GM20431 (cell line): ENCODE measurements around the gene CEACAM4.
"Not testable (repeated sequence)": the region's sequence is repeated elsewhere in the genome, so short reads cannot be mapped to it uniquely, and the experiment has no call there.

Source experiments
- in situ Hi-C: fragments of 300-500 bp; cut with MseI, MboI; formaldehyde crosslinking; loops from one replicate; pipeline ENCODE4 v1.15.0; 2020; ENCODE audit warnings: low sequenced_read_pairs; ENCODE audit not compliant: unreplicated experiment

CEACAM4 gene

DNA sequence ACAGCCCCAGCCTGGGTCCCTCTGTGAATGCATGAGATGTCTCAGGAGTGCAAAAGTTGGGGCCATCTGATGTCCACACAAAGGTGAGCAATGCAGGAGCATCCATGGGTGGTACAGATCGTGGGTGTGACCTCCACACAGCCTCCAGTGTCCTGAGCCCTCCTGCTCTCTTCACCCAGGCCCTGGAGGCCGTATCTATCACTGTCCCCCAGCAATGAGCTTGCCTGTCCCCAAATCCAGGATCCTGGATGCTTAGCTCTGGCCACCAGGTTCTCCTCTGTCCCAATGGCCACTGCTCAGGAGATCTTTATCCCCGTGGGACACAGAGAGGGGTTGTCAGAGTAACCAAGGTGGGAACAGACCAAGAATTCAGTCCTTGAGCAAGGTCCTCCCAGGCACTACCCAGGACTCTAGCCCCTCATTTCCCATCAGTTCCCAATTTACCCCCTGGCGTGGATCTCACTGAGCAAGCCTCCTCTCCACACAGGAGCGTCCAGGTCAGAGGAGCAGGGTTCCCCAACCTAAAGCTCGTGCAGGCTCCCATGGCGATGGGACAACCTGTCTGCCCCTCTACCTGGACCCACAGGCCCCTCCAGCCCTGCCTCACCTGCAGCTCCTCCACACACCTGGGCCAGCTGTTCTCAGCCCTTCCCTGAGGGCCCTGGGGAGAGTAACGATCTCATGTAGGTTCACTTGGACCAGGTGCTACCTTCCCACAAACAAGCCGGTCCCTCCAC is 39.6 kb downstream of the CEACAM4 start:
- in situ Hi-C loops: no loop called here

DNA sequence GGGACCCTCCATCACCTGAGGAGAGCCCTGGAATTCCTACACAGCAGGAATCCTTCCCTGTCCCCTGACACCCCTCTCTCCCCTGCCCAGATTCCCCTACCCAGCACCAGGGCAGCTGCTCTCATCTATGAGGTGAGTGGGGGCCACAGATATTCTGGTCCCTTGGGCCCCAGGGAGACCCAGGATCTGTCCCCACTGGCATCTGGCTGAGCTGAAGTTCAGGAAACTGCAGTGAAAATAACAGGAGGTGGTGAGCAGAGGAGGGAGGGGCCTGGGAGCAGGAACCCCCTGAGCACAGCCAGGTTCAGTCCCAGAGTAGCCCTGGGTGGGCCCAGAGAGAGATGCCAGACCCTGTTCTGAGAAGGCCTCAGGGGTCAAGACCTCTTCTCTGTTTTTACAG is 40.8 kb downstream of the CEACAM4 start:
- in situ Hi-C loops: no loop called here

DNA sequence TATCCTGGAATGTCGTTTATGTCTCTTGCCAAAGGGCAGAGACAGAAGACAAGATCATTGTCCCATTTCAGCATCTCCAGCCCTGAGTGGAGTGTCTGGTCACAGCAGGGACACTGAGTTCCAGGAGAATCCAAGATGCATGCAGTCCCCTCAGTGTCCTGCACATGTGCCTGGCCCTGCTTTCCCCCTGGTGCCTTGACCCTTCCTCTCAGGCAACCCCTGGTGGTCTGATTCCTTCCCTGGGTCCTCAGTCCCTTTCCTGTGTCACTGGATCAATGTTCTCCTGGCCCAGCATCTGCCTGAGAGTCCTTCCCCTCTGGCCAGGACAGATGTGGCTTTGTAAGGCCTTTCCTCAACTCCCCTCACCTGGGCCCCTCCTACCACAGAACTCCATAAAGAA is 41.9 kb downstream of the CEACAM4 start:
- in situ Hi-C loops: no loop called here

DNA sequence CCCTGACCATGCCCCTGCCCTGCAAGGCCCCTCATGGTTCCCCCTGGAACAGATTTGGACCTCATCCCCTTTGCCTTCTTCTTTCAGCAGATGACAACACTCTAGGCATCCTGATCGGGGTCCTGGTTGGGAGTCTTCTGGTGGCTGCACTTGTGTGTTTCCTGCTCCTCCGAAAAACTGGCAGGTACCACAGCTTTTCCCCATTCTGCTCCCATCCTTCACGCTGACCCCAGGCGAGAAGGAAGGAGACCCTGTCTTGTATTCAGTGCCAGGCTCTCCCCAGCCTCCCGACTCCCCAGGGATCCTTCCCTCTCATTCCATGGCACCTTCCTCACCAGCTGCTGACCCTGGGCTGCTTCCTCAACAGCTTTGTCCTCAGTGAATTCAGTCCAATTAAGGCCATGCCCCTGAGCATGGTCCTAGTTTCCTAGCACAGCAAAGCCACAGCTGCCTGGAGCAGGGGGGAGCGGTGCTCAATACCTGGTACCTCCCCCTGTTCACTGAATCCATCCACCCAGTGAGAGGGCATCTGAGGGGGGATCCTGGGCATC is 42.5 kb downstream of the CEACAM4 start:
- in situ Hi-C loops: no loop called here

DNA sequence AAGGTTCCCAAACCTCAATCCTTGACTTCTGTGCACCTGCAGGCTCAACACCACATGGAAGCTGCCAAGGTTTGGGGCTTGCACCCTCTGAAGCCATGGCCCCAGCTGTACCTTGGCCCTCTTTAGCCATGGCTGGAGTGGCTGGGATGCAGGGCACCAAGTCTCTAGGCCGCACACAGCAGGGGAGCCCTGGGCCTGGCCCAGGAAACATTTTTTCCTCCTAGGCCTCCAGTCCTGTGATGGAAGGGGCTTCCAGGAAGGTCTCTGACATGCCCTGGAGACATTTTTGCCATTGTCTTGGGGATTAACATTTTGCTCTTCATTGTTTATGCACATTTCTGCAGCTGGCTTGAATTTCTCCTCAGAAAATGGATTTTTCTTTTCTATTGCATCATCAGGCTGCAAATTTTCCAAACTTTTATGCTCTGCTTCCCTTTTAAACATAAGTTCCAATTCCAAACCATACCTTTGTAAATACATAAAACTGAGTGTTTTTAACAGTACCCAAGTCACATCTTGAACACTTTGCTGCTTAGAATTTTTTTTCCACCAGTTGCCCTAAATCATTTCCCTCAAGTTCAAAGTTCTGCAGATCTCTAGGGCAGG is 44.2 kb downstream of the CEACAM4 start:
- in situ Hi-C loops: not testable (repeated sequence)

DNA sequence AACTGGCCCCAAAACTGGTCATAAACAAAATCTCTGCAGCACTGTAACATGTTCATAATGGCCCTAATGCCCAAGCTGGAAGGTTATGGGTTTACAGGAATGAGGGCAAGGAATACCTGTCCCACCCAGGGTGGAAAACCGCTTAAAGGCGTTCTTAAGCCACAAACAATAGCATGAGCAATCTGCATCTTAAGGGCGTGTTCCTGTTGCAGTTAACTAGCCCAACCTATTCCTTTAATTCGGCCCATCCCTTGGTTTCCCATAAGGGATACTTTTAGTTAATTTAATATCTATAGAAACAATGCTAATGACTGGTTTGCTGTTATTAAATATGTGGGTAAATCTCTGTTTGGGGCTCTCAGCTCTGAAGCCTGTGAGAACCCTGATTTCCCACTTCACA is 45.8 kb downstream of the CEACAM4 start:
- in situ Hi-C loops: not testable (repeated sequence)

DNA sequence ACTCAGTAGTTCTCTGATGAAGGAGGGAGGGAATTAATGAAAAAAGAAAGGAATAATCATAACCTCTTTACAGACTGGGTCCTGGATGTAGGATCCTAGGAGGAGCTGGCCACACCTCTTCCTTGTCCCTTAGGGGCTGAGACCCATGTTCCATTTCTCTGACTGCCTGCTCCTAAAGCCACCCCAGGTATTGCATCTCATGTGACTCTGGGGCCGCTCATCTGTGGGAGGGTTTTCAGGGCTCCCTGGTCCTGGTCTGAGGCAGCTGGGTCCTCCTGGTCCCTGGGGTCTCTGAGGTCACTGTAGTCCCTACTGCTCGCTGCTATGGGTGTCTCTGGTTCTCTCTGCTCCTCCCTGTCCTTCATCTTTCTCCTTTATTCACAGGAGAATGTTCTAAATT is 48.0 kb downstream of the CEACAM4 start:
- in situ Hi-C loops: loop anchor here (10.0 kb wide), 1 partner anchor 134 kb away; the partner anchor contains the start of gene ERICH4

DNA sequence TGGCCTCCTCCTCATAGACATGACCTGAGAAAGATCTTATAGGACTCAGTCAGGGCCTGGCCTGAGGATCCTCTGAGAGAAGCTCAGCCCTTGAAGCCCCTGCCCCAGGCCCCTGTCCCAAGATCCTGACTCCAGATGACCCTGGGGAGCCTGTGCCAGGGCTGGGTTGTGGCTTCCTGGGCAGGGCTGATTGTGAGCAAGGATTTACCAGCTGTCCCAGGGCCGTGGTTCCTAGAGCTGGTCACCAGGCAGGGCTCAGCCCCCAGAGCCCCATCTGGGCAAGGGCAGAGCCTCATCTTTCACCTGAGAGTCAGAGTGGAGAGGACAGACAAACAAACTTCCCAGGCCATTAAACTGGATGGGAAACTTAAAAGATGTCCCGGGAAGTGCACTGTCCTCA is 49.0 kb downstream of the CEACAM4 start:
- in situ Hi-C loops: loop anchor here (10.0 kb wide), 1 partner anchor 133 kb away; the partner anchor contains the start of gene ERICH4

DNA sequence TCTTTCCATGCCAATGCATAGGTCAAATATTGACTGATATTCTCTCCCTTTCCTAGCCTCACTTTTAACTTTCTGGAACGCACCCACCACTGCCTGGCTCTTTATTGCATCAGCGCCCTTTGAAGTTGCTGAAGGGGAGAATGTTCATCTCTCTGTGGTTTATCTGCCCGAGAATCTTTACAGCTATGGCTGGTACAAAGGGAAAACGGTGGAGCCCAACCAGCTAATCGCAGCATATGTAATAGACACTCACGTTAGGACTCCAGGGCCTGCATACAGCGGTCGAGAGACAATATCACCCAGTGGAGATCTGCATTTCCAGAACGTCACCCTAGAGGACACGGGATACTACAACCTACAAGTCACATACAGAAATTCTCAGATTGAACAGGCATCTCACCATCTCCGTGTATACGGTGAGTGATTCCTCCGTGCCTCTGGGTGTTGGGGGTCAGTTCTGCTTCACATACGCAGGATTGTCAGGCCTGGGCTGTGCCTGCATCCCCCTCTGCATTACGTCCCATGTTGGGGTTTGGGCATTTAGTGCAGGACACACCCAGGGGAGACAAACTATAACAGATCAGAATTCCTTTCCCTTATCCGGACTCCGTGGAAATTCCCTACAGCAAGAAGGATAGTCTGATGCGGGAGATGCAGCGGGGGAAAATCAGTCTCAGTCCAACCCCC is 49.6 kb downstream of the CEACAM4 start:
- in situ Hi-C loops: loop anchor here (10.0 kb wide), 1 partner anchor 132 kb away; the partner anchor contains the start of gene ERICH4

DNA sequence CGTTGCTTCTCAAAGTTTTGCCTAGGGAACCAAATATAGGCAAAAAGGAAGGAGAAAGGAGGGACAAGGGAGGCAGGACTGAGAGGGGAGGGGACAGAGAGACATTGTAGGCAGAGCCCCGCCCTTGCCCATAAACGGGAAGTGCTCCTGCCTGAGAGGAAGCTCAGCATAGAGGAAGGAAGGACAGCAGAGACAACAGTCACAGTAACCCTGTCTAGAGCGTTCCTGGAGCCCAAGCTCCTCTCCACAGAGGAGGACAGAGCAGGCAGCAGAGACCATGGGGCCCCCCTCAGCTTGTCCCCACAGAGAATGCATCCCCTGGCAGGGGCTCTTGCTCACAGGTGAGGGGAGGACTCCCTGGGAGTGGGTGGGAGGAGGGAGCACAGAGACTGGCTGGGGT is 50.9 kb downstream of the CEACAM4 start, which contains the start of gene CEACAM21:
Gene CEACAM21 (plus strand): TSS at position 169 of the 400 bp plus-strand sequence. CDS start 109 bp downstream, at position 278.
- in situ Hi-C loops: loop anchor here (10.0 kb wide), 1 partner anchor 131 kb away; the partner anchor contains the start of gene ERICH4

DNA sequence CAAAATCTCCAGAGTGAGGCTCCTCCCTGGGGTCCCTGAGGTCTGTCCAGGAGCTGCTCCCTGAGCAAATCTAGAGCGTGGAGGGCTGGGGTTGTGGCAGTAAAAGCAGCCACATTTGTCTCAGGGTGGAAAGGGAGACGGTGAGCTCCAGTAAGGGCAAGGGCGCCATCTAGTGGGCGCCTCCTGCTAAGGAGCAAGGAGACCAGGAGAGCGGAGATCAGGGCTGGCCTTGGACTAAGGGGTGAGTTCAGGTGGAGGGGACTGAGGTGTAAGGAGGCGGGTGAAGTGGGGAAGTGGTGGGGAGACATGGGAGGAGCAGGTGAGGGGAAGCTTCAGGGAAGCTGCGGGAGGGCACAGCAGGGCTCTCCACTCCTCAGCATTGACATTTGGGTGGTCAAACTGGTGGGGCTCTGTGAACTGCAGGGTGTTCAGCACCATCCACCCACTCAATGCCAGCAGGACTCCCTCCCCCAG is 56.2 kb downstream of the CEACAM4 start:
- in situ Hi-C loops: loop anchor here (10.0 kb wide), 1 partner anchor 126 kb away; the partner anchor contains the start of gene ERICH4

DNA sequence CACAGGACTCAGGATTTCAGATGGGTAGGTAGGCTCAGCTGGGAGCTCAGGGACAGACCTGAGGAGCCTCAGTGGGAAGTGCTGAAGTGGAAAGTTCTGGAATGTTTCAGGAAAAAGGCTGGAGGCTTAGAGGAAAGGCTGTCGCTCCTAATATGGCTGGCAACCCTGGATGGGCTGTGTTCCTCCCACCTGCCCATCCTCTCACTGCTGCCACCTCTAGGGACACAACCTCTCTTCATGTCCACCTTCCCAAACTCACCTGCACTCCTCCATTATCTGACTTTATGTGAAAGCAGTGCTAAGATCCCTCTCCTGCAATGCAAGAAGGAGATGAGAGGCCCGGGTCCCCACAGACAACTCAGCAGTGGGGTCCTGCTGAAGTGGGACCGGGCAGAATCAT is 56.7 kb downstream of the CEACAM4 start:
- in situ Hi-C loops: loop anchor here (10.0 kb wide), 1 partner anchor 125 kb away; the partner anchor contains the start of gene ERICH4

DNA sequence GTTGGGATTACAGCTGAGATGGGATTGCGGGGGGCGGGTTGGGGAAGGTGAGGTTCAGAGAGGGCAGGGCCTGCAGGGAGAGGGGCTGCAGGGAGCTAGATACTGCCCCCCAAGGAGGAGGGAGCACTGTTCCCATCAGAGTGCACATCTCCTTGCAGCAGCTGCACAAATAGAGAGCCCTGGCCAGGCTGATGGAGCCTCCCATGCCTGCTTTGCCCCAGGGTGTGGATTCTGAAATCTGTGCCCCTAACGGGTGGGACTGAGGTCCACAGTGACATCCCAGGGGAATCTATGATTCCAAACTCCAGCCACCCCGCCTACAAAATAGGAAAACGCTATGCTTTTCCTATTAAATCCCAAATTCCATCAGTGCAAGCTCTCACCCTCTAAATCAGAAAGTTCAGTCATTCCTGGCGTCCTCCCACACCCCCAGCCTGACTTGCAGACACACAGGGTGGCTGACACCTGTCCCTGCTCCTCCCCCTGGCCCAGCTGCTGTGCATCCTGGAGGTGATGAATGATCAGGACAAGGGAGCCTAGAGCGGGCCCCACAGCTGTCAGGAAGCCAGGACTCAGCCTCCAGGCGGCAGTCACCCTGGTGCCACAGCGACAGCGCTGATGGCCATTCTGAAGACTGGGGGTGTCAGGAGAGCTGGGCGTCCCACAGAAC is 57.3 kb downstream of the CEACAM4 start:
- in situ Hi-C loops: loop anchor here (10.0 kb wide), 1 partner anchor 125 kb away; the partner anchor contains the start of gene ERICH4
